Fibroblast of the aortic adventitia (primary cell): ENCODE measurements around the gene PGP. TPM values are rescaled to one million over a fixed set of nuclear protein-coding genes. Genes with fewer than 3 reads are reported as not detected.

Experiments
- DNase-seq: peaks from one replicate; pipeline ENCODE4 v3.0.0-alpha.2; 2010; ENCODE audit warnings: low read depth
- H3K4me3 ChIP-seq: 2 replicates; pipeline ENCODE4 v1.5.1; 2011; ENCODE audit warnings: low read depth, mild to moderate bottlenecking, control low read depth, low read length, moderate library complexity
- total RNA-seq: library from RNA; depleted of rRNA; stranded (reverse); fragments of >200 nt; gene quantifications from 2 replicates; pipeline ENCODE4 v1.2.3, GENCODE V29; 2012; ENCODE audit warnings: low replicate concordance
- TF ChIP-seq, protein P1 (sequence below): IDR thresholded peaks from 2 replicates; pipeline ENCODE4 v1.5.1; 2011; ENCODE audit warnings: mild to moderate bottlenecking, low read length, control low read depth, inconsistent platforms; ENCODE audit not compliant: insufficient read depth

Gene PGP
- total RNA-seq, 1 donor = 11.3 TPM

DNA sequence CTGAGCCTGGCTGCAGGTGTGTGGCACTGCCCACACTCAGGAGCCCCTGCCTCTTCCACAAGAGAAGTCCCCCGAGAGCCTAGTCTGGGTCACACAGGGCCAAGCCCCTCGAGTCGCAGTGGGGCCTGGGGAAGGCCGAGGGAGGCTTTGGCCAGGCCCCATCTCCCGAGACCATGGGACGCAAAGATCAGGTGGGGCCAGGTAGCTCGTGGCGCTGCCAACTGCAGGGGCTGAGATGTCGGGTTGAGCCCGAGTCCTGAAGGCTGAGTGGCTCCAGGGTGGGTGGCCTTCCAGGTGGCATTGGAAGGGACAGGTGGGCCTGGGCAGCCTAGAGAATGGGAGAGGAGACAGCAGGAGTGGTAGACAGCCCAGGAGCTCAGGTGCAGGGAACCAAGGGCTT, 52.7 kb downstream of the PGP start:
- no peak for DNase-seq

More for the DNA sequence above, 52.7 kb downstream of the PGP start:
- H3K4me3 ChIP-seq = no peak overlapping the region
- TF ChIP-seq, protein P1, sequence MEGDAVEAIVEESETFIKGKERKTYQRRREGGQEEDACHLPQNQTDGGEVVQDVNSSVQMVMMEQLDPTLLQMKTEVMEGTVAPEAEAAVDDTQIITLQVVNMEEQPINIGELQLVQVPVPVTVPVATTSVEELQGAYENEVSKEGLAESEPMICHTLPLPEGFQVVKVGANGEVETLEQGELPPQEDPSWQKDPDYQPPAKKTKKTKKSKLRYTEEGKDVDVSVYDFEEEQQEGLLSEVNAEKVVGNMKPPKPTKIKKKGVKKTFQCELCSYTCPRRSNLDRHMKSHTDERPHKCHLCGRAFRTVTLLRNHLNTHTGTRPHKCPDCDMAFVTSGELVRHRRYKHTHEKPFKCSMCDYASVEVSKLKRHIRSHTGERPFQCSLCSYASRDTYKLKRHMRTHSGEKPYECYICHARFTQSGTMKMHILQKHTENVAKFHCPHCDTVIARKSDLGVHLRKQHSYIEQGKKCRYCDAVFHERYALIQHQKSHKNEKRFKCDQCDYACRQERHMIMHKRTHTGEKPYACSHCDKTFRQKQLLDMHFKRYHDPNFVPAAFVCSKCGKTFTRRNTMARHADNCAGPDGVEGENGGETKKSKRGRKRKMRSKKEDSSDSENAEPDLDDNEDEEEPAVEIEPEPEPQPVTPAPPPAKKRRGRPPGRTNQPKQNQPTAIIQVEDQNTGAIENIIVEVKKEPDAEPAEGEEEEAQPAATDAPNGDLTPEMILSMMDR = no peak

Other genes with a start within 250 kb of the PGP start
- not detected in 2 replicates for gene RNF151, start 248.0 kb downstream of the PGP start, total RNA-seq
- 22.7 and 31.8 TPM in 2 replicates for gene TBL3, start 242.8 kb downstream of the PGP start, total RNA-seq
- gene NOXO1, start 233.4 kb downstream of the PGP start, total RNA-seq = not detected in 2 replicates
- gene GFER, start 230.6 kb downstream of the PGP start, total RNA-seq = 8.6 and 10.5 TPM in 2 replicates
- gene SYNGR3, start 224.9 kb downstream of the PGP start, total RNA-seq = 0.98 and 1.4 TPM in 2 replicates
- gene ZNF598, start 205.0 kb downstream of the PGP start, total RNA-seq = 13.8 and 18.8 TPM in 2 replicates
- 0.45 TPM in 1 of 2 replicates, not detected in the other for gene NPW, start 195.1 kb downstream of the PGP start, total RNA-seq
- 11.5 and 26.3 TPM in 2 replicates for gene NHERF2, start 187.9 kb downstream of the PGP start, total RNA-seq
- 18.8 and 36.1 TPM in 2 replicates for gene NTHL1, start 167.0 kb downstream of the PGP start, total RNA-seq
- 58.7 and 145 TPM in 2 replicates for gene TSC2, start 166.9 kb downstream of the PGP start, total RNA-seq
- gene PKD1, start 78.9 kb downstream of the PGP start, total RNA-seq = 118 and 166 TPM in 2 replicates
- 0.27 and 3.6 TPM in 2 replicates for gene RAB26, start 66.2 kb downstream of the PGP start, total RNA-seq
- gene TRAF7, start 59.1 kb downstream of the PGP start, total RNA-seq = 64.3 and 91.0 TPM in 2 replicates
- gene CASKIN1, start 18.2 kb downstream of the PGP start, total RNA-seq = 0.18 TPM in 1 of 2 replicates, not detected in the other
- 27.4 and 30.8 TPM in 2 replicates for gene MLST8, start 9.4 kb downstream of the PGP start, total RNA-seq
- 0.57 and 2.4 TPM in 2 replicates for gene BRICD5, start 4.0 kb downstream of the PGP start, total RNA-seq
- gene E4F1, start 8.8 kb upstream of the PGP start, total RNA-seq = 18.7 and 41.7 TPM in 2 replicates
- gene DNASE1L2, start 21.6 kb upstream of the PGP start, total RNA-seq = 0.16 and 0.63 TPM in 2 replicates
- 34.9 and 41.1 TPM in 2 replicates for gene ECI1, start 36.7 kb upstream of the PGP start, total RNA-seq
- 49.5 and 94.7 TPM in 2 replicates for gene RNPS1, start 53.3 kb upstream of the PGP start, total RNA-seq
- 1.8 and 2.4 TPM in 2 replicates for gene ABCA3, start 125.9 kb upstream of the PGP start, total RNA-seq
- gene CCNF, start 214.6 kb upstream of the PGP start, total RNA-seq = 2.2 and 21.1 TPM in 2 replicates
- gene TEDC2, start 245.3 kb upstream of the PGP start, total RNA-seq = 1.9 and 11.7 TPM in 2 replicates